IPS DF 4.7 (cell line): ENCODE measurements around the gene PLCB2.

Source experiments
- DNase-seq: peaks from one replicate; pipeline ENCODE4 v3.0.0-alpha.2; 2013; ENCODE audit warnings: low spot score; ENCODE audit errors: extremely low read depth

The PLCB2 gene

DNA sequence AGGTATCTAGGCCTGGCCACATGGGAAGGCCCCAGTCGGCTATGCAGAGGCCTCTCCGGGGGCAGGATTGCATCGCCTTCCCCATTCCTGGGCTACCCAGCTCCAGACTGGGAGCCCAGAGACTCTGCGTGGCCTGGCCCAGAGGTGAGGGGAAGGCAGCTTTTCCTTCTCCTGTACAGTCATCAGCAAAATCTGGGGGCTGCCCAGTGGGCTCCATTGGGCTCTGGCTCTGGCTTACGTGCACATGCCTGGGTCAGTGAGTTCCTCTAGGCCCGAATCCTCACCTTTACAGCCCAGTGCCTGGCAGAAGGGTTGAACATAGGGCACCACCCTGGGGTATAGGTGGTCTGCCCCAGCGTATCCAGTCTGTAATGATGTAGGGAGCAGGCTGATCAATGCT lies 20.9 kb downstream of the PLCB2 start:
- DNase-seq = no peak

GRCh38 chr15:40286061-40286532 lies 21.6 kb downstream of the PLCB2 start:
- DNase-seq = no peak

GRCh38 chr15:40285554-40286011 lies 22.2 kb downstream of the PLCB2 start:
- DNase-seq = no peak

DNA sequence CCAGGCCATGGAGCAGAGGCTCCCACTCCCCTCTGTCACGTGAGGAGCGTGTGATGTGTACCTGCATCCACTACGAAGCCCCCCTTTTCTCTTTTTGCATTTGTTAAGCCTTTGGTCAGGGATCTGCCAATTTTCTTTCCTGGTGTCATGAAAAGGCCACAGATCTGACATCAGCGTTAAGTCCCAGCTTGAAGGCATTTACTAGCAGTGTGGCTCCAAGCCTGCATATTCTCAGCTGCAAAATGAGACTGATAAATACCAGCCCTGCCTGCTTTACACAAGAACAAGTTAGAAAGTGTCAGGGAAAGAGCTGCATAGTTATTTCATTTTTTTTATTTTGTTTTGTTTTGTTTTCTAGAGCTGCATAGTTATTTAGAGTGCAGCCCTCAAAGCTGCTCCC lies 22.6 kb downstream of the PLCB2 start:
- DNase-seq = no peak

GRCh38 chr15:40283615-40284300 lies 24.0 kb downstream of the PLCB2 start:
- DNase-seq = no peak

DNA sequence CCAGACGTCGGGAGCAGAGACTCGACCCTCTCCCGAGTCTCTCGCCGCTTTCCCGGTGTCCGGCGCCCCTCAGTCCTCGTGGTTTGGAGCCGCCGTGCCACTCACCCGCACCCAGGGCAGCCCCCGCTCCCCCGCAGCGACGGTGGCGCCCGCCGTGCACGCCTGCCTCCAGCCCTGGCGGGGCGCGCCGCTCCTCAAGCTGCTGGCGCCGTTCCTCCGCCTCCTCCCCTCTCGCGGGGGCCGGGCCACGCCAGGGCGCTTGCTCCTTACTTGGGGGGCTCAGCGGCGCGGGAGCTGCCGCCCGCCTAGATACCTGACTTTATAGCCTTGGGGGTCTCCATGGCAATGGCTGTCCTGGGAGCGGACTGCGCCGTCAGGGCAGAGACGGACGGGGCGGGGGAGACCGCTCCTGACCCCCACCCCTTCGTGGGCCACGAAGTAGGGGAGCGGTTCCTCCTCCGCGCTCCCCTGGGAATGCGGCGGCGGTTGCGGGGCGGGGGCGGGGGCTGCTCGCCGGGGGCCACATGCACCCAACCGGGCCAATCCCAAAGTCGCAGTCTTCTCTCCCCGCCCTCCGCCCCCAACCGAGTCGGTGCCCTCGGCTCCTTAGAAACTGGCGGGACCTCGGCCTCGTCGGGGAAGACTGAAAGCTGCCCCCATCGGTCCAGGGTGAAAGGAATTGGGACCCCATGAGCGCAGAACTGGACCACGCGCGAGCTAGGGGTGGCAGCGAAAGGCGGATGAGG lies 24.7 kb downstream of the PLCB2 start, which contains the start of gene ANKRD63:
Gene ANKRD63 (minus strand): TSS at position 196 of the 746 bp plus-strand sequence. CDS start 478 bp downstream, outside the sequence.
- DNase-seq = no peak

GRCh38 chr15:40282147-40282868 lies 25.4 kb downstream of the PLCB2 start:
- no peak for DNase-seq

DNA sequence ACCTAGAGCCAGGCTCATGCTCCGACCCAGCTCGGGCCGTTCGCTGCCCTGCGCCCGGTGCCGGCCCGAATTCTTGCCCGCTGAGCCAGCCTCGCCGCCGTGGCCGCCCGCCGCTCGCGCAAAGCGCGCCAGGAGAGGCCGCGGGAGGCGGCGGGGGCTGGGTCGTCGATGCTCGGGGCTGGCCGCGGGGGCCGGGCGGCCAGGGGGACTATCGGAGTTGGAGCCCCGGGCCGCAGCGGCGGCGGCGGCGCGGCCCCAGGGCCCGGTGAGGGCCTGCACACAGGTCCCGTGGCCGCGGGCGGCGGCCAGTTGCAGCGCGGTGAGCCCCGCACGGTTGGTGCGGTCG lies 26.0 kb downstream of the PLCB2 start:
- DNase-seq = no peak

DNA sequence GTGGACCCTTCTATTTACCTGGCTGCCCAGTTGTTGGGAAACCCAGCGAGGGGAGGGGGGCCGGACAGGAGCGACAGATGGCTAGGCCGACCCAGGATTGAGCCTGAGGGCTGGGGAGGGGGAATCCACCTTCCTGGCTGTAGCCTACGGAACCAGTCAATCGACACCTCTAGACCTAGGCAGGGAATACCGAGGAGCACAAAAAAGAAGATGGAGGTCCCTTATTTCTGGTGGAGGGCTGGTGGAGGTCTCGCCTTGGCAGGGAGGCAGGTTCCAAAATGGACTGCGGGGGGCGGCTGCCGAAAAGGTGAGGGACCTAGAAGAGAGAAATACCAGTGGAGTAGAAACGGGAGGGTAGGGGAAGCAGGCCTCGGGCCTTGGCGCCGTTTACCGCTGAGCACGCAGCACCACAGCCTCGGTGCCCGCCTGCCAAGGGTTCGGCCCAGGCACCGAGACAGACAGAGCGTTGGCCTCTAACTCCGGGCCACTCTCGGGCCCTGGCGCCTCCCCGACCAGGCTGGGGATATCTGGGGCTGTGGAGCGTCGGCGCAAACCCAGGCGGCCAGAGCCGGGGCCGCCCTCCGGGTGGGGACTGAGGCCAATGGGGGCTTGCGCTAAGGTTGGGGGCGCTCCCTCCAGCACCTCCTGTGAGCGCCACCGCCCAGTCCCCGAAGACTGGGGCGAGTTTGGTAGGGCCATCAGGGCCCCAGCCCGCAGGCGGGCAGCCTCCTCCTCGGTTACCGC lies 26.5 kb downstream of the PLCB2 start:
- DNase-seq = no peak

DNA sequence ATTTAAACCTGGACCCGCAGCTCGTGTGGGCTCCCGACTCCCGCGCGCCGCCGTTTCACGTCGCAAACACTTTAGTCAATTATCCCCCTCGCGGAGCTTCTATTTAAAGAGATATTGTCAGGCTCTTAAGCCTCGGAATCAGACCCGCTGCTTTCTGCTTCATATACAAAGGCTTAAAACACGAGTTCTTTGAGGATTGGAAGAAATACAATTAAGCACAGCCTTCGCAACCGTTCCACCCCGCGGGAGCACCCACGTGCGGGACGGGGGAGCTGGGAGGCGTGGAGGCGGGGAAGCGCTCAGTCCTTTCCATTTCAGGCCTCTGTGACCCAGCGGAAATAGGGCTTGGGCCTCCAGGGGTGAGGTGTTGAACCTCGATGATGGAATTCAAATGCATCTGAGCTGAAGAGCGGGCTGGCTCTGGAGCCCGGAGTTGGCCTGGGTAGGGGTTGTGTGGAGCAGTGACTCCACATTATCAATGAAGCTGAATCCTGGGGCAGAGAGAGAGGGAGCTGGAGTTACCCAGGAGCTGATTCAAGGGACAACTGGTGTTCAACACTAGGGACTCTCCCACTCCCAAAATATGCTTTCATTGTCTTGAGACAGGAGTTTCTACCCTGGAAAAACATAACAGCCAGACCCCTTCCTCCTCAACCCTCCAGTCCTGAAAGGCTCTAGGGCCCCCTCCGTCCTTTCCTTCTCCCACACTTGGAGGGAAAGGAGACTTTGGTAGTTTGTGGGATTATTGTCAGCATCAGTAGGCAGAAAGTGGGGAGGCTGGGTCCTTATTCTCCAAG lies 27.3 kb downstream of the PLCB2 start:
- DNase-seq = no peak

DNA sequence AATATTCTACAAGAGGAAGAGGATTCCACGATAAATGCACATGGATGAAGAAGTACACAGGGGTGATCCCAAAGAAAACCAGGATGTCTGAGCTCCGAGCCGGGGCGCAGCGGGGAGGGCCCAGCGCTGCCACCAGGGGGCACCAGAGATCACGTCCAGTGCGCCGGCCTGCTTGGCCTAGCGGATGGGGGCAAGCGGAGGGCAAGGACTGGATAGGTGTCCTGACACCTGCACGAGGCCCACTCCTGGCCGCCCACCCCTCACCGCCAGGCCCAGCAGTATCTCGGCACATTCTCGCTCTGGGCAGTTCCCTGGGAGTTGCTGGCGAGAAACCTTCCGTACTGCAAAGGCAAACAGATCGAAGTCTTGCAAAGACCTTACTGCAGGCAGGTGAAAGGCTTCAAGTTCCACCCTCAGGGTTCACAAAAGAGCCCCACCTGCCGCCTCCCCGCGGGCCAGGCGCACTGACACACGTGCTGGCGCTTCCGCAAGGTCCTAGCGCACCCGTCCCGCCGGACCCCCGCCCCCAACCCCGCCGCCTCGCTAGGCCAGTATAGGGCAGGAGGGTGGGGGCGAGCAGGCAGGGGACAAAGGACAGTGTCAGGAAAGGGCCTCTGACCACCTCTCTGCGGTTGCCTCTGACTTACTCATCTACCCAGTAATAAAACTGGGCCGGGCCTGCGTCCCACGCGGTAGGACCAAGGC lies 28.1 kb downstream of the PLCB2 start:
- DNase-seq = no peak

DNA sequence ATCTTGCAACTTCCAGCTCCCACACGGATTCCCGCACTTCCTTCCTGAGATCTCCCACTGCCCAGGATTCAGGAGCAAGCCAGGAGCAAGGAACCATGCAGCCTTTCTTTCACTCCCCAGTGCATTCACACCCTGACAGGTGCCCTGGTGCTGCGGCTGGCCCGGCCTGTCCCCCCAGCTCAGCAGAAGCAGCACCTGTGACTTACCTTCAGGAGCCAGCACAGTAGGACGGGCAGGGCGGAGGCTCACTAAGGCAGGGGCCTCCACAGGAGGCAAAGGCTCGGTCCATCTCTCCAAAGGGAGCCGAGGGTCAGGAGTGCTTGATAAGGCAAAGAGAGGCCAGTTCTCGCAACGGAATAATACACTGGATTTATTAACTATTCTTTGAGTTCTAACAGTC lies 29.7 kb downstream of the PLCB2 start:
- DNase-seq = no peak

DNA sequence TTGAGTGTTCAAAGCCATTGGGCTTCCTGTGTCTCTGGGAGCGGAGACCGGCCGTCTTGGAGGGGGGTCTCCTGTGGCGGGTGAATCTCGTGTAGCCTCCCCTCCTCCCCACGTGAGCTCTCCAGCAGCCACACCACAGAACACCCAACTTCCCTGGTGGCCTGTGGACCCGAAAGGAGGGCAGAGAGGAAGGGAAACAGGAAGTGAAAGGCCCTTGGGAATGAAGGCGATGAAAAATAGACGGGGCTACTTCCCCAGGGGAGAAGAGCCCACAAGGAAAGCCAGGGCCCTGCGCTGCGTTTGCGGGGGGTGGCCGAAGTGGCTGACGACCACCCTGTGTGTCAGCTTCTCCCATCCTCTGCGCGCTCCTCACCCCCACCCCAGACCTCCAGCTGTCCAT lies 30.3 kb downstream of the PLCB2 start:
- no peak for DNase-seq

DNA sequence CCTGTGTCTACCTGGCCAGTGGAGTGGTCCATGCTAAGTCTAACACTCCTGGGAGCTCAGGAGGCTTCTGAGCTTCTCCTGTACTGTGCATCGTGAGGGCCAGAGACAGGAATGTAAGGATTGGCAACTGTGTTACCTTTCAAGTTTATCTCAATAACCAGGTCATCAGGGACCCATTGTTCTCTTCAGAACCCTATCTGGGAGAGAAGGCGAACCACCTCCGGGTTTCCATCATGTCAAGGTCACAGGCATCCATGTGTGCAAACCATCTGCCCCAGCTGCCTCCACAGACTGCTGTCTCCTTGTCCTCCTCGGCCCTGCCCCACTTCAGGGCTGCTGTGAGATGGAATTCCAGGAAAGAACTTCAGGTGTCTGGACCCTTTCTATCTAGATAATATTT lies 30.8 kb downstream of the PLCB2 start:
- DNase-seq = no peak

- DNase-seq = no peak
Measured at GRCh38 chr15:40275954-40276353, 31.8 kb downstream of the PLCB2 start.

- DNase-seq = no peak
Measured at GRCh38 chr15:40275523-40275922, 32.2 kb downstream of the PLCB2 start.

DNA sequence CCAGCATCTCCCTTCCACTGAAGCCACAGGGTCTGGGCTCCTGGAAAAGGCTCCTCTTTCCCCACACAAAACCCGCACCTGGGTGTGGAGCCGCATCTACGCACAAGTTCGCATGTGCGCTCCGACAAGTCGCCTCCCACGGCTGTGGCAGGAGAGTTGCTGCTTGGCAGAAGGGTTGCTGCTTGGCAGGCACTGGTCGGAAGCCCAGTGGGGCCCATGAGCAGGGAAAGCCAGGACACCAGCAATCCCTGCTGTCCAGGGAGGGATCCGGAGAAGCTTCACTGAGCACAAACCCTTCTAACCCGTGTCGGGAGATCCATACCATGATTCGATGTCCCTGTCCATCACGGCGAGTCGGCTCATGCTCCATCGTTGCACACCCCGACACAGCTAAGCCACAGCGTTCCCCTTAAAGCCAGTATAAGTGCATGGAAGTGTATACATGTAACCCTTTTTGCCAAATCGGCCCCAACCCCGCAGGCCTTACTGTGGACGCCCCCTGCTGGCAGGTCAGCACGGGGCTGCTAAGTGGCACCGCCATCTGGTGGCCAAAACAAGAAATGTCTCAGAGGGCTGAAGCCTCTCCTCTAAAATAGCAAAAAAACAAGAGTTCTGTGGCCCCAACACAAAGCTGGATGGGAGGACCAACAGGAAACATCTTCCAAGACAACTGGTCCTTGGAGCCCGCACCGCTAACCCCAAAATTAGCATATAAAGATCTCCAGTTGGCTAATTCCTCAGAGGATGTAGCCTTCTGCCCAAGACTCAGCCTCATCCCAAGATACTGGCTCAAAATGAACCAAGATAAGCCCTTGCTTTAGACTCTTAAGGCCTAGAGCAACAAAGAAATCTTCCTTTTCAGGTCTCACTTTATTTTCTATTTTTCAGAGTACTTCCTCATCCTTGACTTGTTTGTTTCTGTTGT lies 33.1 kb downstream of the PLCB2 start:
- DNase-seq = no peak

DNA sequence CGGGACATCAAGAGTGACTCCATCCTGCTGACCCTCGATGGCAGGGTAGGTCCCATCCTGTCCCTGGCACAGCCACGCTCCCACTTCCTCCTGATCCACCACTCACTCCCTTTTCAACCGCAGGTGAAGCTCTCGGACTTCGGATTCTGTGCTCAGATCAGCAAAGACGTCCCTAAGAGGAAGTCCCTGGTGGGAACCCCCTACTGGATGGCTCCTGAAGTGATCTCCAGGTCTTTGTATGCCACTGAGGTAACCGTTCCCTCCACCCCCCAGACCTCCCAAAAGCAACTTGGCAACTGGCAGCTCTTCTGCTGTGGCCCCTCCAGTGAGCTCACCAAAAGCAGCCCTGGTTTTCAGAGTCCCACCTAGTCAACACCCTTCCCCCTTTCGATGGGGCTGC lies 34.3 kb downstream of the PLCB2 start:
- DNase-seq = no peak

DNA sequence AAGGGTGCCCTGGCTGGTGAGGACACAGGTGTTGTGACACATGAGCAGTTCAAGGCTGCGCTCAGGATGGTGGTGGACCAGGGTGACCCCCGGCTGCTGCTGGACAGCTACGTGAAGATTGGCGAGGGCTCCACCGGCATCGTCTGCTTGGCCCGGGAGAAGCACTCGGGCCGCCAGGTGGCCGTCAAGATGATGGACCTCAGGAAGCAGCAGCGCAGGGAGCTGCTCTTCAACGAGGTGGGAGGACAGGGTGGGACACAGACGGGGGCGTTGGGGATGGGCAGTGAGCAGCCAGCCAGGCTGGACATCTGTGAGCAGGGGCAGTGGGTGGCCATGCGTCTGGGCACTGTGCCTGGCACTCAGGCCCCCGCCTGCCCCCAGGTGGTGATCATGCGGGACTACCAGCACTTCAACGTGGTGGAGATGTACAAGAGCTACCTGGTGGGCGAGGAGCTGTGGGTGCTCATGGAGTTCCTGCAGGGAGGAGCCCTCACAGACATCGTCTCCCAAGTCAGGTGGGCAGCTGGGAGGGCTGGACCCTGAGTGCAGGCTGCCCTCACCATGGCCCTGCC lies 35.2 kb downstream of the PLCB2 start:
- no peak for DNase-seq
